DND-41 (cell line): ENCODE measurements around the gene PGAP3.

Experiments used
- ATAC-seq: fragments of 200-7000 bp; cut with Tn5 transposase; 3 replicates; pipeline ENCODE4 v1.9.1; 2021; ENCODE audit warnings: low read depth; ENCODE audit not compliant: insufficient read depth
- DNase-seq: peaks from one replicate; pipeline ENCODE4 v3.0.0-alpha.2; 2020
- H2AFZ ChIP-seq: 2 replicates; pipeline ENCODE4 v1.6.0; 2012; ENCODE audit warnings: low read depth, low read length
- H3K27ac ChIP-seq: 2 replicates; pipeline ENCODE4 v1.5.1; 2012; ENCODE audit warnings: low read length, inconsistent platforms
- H3K27me3 ChIP-seq: fragments of 200-600 bp; sonication (generic); 2 replicates; pipeline ENCODE4 v1.6.0; 2012; ENCODE audit warnings: low read length, mild to moderate bottlenecking, inconsistent platforms; ENCODE audit not compliant: insufficient read depth, poor library complexity
- H3K36me3 ChIP-seq: 2 replicates; pipeline ENCODE4 v1.5.1; 2012; ENCODE audit warnings: low read length, inconsistent platforms; ENCODE audit not compliant: insufficient read depth
- H3K4me1 ChIP-seq: 2 replicates; pipeline ENCODE4 v1.5.1; 2012; ENCODE audit warnings: mild to moderate bottlenecking, low read length; ENCODE audit not compliant: insufficient read depth
- H3K4me2 ChIP-seq: 2 replicates; pipeline ENCODE4 v1.6.0; 2012; ENCODE audit warnings: mild to moderate bottlenecking, moderate library complexity, low read length, inconsistent platforms; ENCODE audit not compliant: insufficient read depth
- H3K4me3 ChIP-seq, 2 experiments: fragments of 200-600 bp in 1 of 2; shearing (Covaris generic) in 1 of 2; 2 replicates each; pipeline ENCODE4 v1.5.1; 2012 to 2016; ENCODE audit warnings: inconsistent platforms in 2 of 2, low read length in 2 of 2, mild to moderate bottlenecking in 2 of 2, low read depth in 1 of 2, moderate library complexity in 1 of 2
- H3K79me2 ChIP-seq: 2 replicates; pipeline ENCODE4 v1.6.0; 2012; ENCODE audit warnings: low read length, inconsistent platforms; ENCODE audit not compliant: insufficient read depth
- H3K9ac ChIP-seq: 2 replicates; pipeline ENCODE4 v1.6.0; 2012; ENCODE audit warnings: low read depth, mild to moderate bottlenecking, inconsistent platforms, low read length, moderate library complexity
- H3K9me3 ChIP-seq: 2 replicates; pipeline ENCODE4 v1.5.1; 2012; ENCODE audit warnings: low read length, moderate library complexity, mild to moderate bottlenecking, inconsistent platforms; ENCODE audit not compliant: insufficient read depth, severe bottlenecking
- H4K20me1 ChIP-seq: 2 replicates; pipeline ENCODE4 v1.6.0; 2012; ENCODE audit warnings: low read length; ENCODE audit not compliant: insufficient read depth
- EZH2 ChIP-seq: IDR thresholded peaks from 3 replicates; pipeline ENCODE4 v1.6.1; 2012; ENCODE audit warnings: borderline replicate concordance, low read depth, mild to moderate bottlenecking, moderate library complexity, low read length, inconsistent platforms; ENCODE audit not compliant: severe bottlenecking
- TF ChIP-seq, protein P1 (sequence below): IDR thresholded peaks from 2 replicates; pipeline ENCODE4 v1.5.1; 2012; ENCODE audit warnings: borderline replicate concordance, low read length, moderate library complexity, mild to moderate bottlenecking; ENCODE audit not compliant: poor library complexity, severe bottlenecking; ENCODE audit errors: extremely low read depth

Gene PGAP3

DNA sequence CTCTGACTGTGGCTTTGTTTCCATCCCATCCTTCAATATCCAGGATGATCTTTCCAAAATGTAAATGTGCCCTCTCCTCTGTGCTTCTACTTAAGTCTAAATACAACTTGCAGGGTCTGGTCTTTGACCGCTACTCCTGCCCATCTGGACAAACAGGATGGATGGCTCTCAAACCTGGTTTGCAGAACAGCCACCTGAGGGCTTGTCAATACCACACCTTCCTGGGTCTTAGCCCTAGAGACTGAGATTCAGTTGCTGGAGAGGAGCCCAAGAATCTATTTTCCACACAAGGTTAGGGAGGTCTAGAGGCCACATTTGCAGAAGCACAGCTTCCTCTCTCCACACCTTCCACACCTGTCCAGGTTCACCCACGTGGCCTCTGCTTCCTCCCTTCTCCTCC, 48.0 kb upstream of the PGAP3 start:
- Histone ChIP-seq H3K27ac (no peak overlapping the region), H3K79me2 (no peaks in the 10 kb centered on the region), H4K20me1 (no peaks in the 10 kb centered on the region), H3K36me3 (no peaks in the 10 kb centered on the region), H3K27me3 (no peaks in the 10 kb centered on the region), H3K4me2 (no peak overlapping the region), H3K9ac (no peak overlapping the region), H3K4me1 (peaks cover 2% of the 10 kb centered on the region; the same call in 1 of the 2 replicates), H2AFZ (no peak overlapping the region), H3K4me3 (no peak overlapping the region), H3K9me3 (no peaks in the 10 kb centered on the region)
- TF ChIP-seq EZH2, result no peak
- TF ChIP-seq, protein P1, sequence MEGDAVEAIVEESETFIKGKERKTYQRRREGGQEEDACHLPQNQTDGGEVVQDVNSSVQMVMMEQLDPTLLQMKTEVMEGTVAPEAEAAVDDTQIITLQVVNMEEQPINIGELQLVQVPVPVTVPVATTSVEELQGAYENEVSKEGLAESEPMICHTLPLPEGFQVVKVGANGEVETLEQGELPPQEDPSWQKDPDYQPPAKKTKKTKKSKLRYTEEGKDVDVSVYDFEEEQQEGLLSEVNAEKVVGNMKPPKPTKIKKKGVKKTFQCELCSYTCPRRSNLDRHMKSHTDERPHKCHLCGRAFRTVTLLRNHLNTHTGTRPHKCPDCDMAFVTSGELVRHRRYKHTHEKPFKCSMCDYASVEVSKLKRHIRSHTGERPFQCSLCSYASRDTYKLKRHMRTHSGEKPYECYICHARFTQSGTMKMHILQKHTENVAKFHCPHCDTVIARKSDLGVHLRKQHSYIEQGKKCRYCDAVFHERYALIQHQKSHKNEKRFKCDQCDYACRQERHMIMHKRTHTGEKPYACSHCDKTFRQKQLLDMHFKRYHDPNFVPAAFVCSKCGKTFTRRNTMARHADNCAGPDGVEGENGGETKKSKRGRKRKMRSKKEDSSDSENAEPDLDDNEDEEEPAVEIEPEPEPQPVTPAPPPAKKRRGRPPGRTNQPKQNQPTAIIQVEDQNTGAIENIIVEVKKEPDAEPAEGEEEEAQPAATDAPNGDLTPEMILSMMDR, result no peak
- ATAC-seq (no peak), DNase-seq (no peak)

DNA sequence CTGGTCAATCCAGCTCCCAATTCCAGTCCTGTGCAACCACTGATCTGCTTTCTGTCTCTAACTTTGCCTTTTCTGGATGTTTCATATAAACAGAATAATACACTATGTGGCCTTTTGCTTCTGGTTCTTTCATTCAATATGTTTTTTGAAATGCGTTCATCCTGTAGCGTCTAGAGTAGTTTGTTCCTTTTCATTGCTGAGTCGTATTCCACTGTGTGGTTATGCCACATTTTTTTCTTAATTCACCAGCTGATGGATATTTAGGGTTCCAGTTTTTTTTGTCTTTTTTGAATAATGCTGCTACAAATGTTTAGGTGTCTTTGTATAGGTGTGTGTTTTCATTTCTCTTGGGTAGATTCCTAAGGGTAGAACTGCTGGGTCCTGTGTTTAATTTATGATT, 44.7 kb upstream of the PGAP3 start:
- Histone ChIP-seq H3K4me2 (no peak overlapping the region), H3K36me3 (peaks cover 19% of the 10 kb centered on the region), H3K4me3 (no peak overlapping the region), H3K9ac (no peak overlapping the region), H3K4me1 (peaks cover 21% of the 10 kb centered on the region), H3K27me3 (no peaks in the 10 kb centered on the region), H3K9me3 (no peaks in the 10 kb centered on the region), H4K20me1 (peaks cover 4% of the 10 kb centered on the region; the same call in 1 of the 2 replicates), H2AFZ (no peak overlapping the region), H3K27ac (no peak overlapping the region), H3K79me2 (peaks cover 14% of the 10 kb centered on the region)
- ATAC-seq (no peak), DNase-seq (no peak)
- TF ChIP-seq, protein P1, result no peak

DNA sequence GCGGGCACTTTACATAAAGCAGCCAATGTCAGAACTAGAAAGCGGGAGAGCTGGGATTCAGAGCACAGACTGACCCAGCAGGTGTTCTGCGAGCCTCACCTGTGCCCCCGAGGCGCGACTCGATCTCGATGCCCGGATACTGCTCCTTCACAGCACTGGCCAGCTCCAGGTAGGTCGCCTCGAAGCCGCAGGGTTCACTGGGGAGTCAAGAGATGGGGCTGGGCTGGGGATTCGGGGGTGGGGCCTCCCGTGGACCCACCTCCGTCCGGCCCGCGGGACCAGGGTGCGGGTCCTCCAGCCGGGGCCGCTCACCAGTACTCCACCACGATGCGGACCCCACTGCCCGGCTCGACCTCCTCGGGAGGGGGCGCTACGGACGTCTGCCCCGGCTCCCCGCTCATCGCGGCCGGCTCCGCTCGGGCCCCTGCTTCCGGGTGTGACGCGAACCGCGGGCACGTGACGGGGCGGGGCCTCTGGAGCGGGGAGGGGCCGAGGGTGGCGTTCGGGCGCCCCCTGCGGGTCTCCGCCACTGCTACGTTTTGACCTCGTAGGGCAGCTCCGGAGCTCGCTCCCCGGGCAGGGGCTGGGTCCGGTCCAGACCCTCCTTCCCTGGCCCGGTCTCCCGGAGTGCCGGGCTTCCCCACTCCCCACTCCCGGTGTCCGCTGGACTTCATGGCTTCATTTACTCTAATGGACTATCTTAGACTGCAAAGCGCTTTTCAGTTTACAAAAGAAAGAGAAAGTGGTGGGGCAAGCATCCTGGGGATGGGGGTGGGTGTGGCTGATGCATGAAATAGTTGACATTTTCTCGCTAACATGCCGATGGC, 42.5 kb upstream of the PGAP3 start, which contains the start of gene MIEN1:
TSS of gene MIEN1 (minus strand) at position 438 of the 827 bp plus-strand sequence. CDS start at position 401, 37 bp downstream.
- Histone ChIP-seq H3K4me1 (peaks cover 21% of the 10 kb centered on the region), H3K4me3 (peak within 1 kb of the TSS; percentile 69 to 93), H3K36me3 (peaks cover 23% of the 10 kb centered on the region), H3K79me2 (peaks cover 14% of the 10 kb centered on the region), H4K20me1 (peaks cover 4% of the 10 kb centered on the region; the same call in 1 of the 2 replicates), H3K27ac (peak within 1 kb of the TSS; percentile 78), H3K27me3 (no peaks in the 10 kb centered on the region), H3K4me2 (peak within 1 kb of the TSS; percentile 99), H3K9ac (peak within 1 kb of the TSS; percentile 74), H3K9me3 (no peaks in the 10 kb centered on the region), H2AFZ (peak within 1 kb of the TSS; percentile 93)
- peak; percentile 90 for DNase-seq
- TF ChIP-seq, protein P1, result peak; percentile 85
- no peak for TF ChIP-seq EZH2
- ATAC-seq, result peak; percentile 87
